Head of caudate nucleus (tissue), 42 donors: ENCODE data around the gene STEAP1B.

Source experiments
- DNase-seq, 42 donors: peaks; one replicate each; pipeline versions ENCODE4 v3.0.0 to v3.0.0-alpha.2; 2020 to 2021; ENCODE audit warnings: mixed read lengths in 7 of 42
- intact Hi-C: fragments of 100-400 bp; cut with DNase I; formaldehyde crosslinking; loops from one replicate; pipeline ENCODE4 v1.15.0; 2022

The STEAP1B gene

DNA sequence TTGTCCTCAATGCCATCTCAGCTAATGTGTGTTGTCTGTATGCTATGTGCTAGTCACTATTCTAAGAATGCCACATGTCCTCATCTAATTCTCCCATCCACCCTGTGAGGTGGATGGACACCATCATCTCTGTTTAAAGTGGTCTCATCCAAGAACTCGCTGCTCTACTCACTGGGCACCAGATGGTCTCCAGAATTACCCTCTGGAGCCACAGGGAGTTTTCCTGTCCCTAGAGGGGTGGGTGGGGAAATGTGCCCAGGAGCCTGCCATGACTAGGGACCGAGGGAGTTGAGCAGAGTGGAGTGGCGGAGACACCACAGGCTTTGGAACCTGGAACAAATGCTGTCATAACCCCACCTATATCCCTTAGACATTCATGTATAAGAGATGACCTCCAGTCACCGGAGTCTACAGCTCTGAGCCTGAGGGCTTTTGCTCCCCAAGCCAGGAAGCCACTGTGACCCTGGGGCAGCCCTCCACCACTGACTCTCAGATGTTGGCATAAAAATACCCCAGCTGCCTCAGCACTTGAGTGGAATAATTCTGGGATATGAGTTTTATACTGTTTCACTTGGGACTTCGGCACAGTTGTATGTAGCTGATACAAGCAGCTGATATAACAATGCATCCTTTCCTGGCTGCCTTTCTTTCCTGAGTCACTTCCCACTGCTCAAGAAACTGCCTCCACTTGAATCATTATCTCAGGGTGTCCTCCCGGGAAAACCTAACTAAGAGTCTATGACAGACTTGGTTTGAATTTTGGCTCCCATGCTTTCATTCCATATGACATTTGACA lies 81.5 kb downstream of the STEAP1B start:
- intact Hi-C loops: no loop called here
- no peak for DNase-seq

DNA sequence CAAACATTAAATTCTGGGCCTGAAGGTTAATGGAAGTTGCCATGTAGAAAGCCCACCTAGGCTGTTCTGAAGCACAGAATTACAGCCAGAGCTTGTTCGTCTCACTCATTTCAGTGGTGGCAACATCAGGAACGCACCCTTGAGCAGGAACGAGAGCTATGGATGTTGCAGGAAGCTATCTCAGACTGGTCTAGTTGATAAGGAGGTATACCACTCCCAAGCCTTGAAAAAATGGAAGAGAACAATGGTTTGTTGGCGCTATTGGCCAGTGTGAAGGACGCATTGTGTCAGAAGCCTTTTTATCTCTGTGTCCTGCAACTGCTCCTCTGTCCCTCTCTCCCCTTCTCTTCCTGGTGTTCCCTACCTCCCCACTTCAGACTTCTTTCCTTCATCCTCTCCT lies 82.1 kb downstream of the STEAP1B start:
- DNase-seq: no peak
- intact Hi-C loops: no loop called here

DNA sequence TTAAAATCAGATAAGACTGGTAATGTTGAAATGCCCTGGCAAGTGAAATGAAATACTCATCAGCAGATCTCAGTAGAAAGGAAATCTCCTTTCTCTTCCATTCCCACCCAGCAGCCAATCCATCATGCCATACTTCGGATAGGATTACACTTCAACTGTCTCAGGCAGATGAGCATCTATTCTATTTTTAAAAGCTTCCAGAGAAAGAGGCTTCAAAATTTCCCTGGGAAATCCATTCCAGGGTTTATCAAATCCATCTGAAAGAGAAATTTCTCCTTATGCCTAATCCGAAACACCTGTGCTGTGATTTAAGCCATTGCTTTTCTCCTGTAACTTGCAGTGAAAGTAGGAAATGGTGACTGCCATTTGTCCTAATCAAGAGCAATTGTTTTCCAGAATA lies 82.6 kb downstream of the STEAP1B start:
- DNase-seq: peak in 1 of 42 donors; percentile 47
- intact Hi-C loops: no loop called here

DNA sequence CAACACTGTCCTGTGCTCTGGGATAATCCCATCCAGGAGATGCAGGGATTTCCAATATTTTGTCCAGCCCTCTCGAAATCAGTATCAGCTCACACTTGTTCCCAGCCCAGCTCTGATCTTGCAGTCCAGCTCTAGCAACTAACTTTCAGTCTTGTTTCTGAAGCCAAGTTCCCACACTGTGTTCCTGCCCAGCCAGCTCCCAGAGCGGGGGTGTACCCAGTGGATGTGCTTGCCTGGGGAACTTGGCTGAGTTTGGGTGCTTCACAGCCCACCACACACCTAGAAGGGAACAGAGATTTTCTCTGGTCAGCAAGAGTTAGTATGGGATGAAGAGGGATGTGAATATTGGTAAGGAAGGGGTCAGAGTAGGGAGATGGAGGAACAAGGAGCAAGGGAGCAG lies 85.6 kb downstream of the STEAP1B start:
- intact Hi-C loops: no loop called here
- no peak for DNase-seq

DNA sequence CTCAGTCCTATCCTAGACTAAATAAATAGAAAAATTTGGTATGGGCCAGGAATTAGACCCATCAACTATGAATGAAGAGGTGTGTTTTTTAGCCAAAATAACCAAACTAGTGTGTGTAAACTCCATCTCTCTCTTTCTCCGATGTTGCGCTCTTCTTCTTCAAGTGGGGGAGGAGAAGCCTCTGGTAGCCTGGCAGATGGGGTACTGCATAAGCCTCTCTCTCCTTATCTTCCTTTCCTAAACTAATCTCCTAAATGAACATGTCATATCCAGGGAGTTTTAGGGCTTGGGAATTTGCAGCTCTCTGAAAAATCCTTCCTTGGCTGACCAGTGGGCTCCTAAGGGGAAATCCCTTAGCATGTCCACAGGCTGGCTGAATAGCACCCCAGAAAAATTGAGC lies 86.8 kb downstream of the STEAP1B start:
- intact Hi-C loops: no loop called here
- DNase-seq: no peak

DNA sequence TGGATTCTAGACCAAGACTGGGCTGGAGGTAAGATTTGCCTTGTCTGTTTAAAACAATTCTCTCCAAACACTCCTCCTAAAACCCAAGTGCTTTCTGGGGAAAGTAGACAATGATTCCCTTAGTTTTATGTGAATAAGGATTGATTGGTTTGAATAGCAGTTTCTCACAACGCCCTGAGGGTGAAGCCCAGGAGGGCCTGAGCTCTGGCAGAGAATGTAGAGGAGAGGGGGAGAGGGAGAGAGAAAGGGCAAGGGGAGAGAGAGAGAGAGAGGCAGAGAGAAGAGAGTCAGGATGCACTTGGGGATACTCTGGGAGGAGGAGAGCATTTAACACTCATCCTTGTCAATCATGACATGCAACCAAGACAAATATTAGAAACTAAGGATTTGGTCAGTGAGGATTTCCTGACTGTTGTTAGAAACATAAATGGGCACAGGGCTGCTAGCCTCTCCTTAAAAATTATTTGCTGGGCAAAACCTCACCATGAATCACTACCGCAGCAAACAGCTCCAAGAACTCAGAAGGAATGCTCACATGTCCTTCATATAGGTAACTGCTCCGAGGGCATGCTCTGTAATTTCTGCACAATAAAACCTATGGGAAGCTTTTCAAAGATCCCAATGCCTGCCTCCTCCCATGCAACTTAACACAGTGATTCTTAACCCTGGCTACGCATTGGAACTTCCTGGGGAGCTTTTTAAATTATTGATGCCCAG lies 87.9 kb downstream of the STEAP1B start:
- no peak for DNase-seq
- intact Hi-C loops: no loop called here

DNA sequence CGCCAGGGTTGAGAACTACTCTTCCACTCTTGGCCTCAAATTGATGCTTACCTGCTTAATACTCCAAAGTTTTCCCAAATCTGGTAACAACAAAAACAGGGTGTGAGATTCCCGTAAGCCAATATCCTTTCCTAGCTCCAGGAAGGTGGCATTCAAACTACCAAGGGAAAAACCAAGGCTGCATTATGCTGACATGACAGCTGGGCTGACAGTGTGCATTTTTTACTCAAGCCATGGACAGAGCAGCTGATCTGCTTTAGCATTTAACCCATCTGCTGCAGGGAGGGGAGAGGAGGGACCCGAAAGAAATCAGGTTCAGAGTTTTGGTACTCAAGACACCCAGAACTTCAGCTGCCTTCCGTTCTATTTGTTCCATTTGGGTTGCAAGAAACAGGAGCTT lies 93.3 kb downstream of the STEAP1B start:
- intact Hi-C loops: no loop called here
- no peak for DNase-seq

DNA sequence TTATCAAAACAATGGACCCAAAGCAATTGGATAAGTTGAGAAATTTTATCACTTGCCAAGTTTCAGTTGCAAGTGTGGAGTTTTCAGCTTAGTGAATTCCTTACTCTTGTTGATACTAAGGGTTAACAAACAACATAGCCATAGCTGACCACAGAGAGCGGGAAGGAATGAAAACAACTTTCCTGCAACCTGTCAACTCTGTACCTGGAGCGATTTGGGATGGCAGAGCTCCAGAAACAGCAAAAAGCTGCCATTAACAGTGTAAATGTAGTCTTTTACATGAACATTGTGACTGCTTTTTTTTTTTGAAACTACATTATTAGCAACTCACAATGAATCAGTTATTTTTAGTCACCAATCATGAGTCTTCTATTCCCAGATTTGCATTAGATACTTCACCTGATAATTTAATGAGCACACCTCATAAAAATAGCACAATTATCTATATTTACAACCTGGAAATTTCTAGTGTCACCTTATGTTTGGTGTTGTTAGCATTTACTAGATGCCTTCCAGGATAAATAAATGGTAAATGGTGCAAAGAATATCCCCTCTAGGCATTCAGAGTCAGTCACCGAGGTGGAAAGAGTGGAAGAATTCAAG lies 95.5 kb downstream of the STEAP1B start:
- no peak for DNase-seq

DNA sequence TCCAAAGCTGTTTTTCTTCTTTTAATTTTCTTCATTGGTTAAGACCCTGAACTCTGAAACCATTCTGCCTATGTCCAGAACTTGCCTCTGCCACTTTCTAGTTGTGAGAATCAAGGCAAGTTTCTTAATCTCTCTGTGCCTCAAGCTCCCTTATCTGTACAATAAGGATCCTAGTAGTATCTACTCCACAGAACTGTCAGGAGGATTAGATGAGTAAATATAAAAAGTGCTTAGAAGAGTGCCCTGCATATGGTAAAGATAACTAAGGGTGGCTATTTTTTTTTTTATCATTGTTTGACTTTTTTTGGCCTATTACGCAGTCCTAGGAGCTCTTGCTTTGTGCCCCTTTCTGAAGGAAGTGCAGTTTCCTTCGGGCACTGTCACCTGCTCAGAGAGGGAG lies 96.6 kb downstream of the STEAP1B start:
- intact Hi-C loops: no loop called here

More for the DNA sequence above, 95.5 kb downstream of the STEAP1B start:
- intact Hi-C loops: no loop called here

DNA sequence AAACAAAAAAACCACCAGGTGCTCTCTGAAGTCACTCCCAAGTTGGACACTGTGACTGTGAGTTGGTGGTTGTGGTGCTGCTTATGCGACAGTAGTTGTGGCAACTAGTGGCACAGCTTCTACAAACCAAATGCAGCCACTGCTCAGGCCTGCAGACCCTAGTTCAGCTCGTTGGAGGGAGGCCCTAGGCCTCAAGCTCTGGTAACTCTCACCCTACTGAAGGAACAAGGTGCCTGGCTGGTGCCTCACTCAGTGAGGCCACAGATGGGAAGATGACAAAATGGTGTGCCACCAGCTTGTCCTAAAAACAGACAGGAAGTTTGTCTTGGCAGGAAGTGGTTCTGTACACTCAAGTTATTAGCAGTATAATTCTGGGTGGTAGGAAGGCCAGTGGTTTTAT lies 97.7 kb downstream of the STEAP1B start:
- no peak for DNase-seq
- intact Hi-C loops: no loop called here

More for the DNA sequence above, 96.6 kb downstream of the STEAP1B start:
- no peak for DNase-seq

DNA sequence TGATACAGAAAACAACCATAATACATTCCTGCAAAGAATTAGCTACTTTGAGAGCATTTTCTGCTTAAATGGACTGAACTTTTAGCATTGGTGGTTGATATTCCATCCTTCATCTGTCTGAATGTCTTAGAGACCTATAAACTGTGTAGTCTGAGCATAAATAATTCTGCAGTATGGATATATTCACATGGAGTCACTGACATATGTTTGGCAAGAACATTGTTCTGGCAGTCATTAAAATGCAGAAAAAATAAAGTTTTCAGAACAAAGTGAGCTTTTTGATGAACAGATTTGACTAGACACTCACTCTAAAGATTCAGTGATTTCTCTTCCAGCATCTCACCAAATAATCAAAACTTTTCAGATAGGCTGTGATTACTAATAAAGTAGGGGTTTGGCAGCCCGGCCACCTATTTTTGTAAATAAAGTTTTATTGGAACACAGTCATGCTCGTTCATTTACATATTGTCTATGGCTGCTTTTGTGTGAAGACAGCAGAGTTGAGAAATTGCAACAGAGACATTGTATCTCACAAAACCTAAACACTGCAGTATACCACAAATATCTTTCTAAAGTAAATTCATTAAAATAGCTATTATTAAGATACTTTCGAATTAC lies 98.9 kb downstream of the STEAP1B start:
- no peak for DNase-seq
- intact Hi-C loops: no loop called here

DNA sequence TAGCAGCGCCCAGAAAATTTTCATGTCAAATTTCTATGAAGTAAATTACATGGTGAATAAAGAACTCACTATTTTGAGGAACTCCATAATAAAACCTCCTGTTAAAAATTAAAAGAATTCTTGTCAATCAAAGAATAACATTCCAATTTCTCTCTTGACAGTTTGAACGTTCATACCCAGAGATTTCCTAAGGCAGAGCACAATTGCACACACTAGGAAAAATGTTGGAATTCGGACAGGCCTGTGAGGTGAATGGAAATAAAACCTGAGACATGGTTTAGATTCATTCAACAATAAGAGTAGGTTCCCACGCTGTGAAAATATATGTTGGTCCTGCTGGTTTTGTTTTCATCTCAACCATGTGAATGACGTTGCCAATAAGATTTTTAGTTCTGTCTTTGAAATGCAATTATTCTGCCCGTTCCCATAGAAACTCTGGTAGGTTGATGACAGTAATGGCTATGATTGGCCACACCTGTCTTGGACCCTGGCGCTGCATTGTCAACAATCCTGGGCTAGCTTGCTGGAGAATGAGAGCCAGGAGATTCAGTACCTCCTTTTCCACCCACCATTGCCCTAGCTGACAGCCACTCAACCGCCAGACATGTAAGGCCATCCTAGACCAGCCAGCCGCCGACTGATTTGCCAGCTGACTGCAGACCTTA lies 99.7 kb downstream of the STEAP1B start:
- DNase-seq: no peak
- intact Hi-C loops: no loop called here

DNA sequence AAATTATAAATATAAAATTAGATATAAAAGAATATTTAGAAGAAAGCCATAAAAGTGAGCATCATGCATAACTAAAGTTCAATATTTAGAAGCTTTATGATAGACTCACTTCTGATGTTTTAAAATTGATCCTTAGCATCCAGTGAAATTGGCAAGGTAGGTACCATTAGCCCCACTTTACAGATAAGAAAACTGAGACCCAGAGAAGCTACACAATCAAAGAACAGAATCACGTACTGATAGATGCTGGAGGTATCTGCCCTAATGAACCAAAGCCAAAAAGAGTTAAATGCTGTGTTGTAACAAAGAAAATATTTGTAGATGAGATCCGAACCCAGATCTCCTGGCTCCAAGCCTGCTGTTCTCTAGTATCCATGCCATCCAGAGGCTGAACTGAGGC lies 100.4 kb downstream of the STEAP1B start:
- intact Hi-C loops: no loop called here
- no peak for DNase-seq

DNA sequence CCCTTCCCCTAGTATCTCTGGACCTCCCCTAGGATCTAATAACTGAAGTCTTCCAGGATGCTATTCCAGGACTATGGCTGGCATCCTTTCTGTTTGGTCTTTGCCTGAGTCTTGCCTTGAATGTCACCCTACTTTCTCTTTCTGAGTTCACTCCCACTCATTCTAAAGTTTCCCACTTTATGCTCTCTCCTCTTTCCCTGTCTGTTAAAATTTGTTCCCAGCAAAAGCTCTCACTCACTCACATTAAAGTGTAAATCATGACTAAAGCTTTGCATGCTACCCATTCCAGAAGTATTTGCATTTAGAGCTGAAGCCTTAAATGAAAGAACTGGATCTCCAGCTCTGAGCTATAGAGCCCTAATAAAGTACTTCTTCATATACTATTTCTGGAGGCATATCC lies 100.9 kb downstream of the STEAP1B start:
- peak in 1 of 42 donors; percentile 11 for DNase-seq
- intact Hi-C loops: no loop called here

DNA sequence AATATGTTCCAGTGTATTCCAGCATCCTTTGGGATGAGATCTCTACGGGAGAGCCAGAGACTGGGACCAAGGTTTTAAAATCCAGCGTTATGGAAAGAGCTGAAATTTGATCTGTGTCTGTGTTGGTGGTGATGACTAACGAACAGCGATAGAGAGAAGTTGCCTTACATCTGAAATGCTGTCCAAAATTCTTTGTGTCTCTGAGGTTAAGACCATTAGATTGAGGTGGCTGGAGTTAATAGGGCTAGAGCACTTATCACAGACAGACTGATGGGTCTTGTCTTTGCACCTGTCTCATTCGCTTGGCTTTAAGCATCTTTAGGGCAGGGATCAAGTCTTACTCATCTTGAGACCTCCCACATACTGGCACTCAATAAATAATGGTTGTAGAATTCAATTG lies 102.0 kb downstream of the STEAP1B start:
- intact Hi-C loops: no loop called here
- DNase-seq: no peak

DNA sequence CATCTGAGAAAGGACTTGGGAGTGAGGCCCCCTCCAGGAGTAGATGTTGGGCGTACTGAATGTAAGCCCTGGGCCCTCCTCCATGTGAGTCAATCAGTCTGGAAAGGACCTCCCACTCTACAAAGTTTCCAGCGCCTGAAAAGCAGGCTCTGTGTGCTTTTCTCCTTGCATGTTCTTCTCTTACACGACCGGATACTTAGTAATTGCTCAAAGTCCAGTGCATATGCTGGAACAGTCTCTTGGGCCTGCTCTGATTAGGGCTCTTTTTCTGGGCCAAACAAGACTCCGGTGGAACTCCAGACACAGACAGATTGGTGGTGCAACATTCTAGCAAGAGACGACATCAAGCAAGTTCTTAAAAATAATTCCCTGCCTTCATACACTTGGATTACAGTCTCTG lies 104.8 kb downstream of the STEAP1B start:
- intact Hi-C loops: no loop called here

DNA sequence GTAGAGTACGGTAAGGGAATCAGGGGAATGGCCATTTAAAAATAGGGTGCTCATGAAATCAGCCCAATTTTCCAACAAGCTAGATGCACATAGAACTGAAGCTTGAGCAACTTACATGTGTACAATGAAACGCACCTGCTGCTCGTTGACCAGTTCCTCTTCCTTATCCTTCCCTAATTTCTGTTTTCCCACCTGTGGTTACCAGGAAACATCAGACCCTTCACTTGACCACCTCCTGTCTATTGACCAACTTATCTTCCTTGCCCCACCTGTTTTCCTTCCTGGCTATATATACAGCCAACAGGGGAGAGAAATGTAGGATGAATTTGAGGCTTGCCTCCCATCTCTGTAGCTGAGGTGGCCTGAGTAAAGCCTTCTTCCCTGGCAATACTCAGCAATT lies 105.2 kb downstream of the STEAP1B start:
- no peak for DNase-seq
- intact Hi-C loops: no loop called here

More for the DNA sequence above, 104.8 kb downstream of the STEAP1B start:
- no peak for DNase-seq

DNA sequence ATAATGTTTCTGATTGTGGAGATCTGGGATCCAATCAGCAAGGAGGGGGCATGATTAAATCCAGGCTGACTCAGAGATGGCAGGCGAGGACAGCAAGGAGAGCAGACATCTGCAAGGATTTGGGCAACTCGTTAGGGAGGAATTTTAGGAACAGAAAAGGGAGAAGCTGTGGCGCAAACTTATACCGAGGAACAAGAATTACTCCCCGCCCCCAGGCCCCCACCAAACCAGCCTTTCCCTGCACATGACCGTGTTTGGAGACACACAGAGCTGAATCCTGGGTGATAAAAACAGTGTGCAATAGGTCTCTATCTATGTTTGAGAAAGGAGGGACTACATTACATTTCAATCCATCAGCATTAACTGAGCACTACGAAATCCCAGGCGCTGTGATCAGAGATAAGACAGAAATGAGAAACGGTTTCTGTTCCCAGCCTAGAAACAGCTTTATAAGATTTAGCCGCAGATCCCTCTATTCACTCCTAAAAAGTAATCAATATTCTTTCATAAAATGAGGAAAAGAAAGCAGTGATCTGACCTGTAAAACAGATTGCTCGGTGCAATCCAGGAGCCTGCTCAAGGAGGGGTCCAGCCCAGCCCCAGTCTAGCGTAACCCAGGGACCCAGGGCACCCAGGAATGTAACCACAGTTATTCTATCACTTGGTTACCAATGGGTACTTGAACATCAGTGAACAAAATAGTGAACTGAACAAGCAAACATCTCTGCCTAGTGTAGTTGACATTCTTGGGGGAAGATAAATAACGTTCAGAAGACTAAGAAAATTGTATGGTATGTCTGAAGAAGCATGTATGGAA lies 105.9 kb downstream of the STEAP1B start:
- peak in 30 of 42 donors; percentile 4 to 58 (median 28) for DNase-seq
- intact Hi-C loops: no loop called here

DNA sequence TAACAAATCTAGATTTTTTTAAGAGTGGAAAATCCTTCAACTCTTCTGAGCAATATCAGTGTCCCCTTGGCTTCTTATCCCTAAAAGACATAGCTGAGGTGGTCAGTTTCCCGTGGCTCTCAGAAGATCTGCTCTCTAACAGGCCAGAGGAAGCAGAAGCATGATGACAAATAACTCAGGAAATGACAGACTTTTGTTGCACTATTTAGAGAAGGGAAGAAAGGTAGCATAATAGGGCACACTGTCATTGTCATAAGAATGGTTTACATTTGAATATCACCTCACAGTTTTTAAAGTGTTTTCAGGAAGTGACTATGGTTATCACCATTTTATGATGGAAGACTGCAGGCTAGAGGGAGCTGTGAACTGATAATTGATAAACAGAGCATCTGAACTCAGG lies 109.5 kb downstream of the STEAP1B start:
- intact Hi-C loops: no loop called here
- DNase-seq: no peak
